GM19099 (cell line): ENCODE measurements around the gene COL28A1.

ENCODE experiments used
- POLR2A ChIP-seq: IDR thresholded peaks from 3 replicates; pipeline ENCODE4 v1.6.1; 2011; ENCODE audit warnings: low read depth; ENCODE audit not compliant: insufficient read length; ENCODE audit errors: extremely low read depth

COL28A1 gene

GRCh38 chr7:7505915-7506314 is 29.8 kb downstream of the COL28A1 start:
- TF ChIP-seq POLR2A = no peak

- no peak for TF ChIP-seq POLR2A
Measured at GRCh38 chr7:7504910-7505704, 30.6 kb downstream of the COL28A1 start.

- no peak for TF ChIP-seq POLR2A
Measured at GRCh38 chr7:7499892-7500291, 35.8 kb downstream of the COL28A1 start.

GRCh38 chr7:7498856-7499255 is 36.8 kb downstream of the COL28A1 start:
- TF ChIP-seq POLR2A = no peak

- TF ChIP-seq POLR2A = no peak
Measured at GRCh38 chr7:7496311-7496710, 39.4 kb downstream of the COL28A1 start.

GRCh38 chr7:7495171-7495570 is 40.5 kb downstream of the COL28A1 start:
- TF ChIP-seq POLR2A = no peak

- TF ChIP-seq POLR2A = no peak
Measured at GRCh38 chr7:7491044-7491443, 44.6 kb downstream of the COL28A1 start.

GRCh38 chr7:7490003-7490402 is 45.7 kb downstream of the COL28A1 start:
- TF ChIP-seq POLR2A = no peak

- TF ChIP-seq POLR2A = no peak
Measured at GRCh38 chr7:7489546-7489945, 46.1 kb downstream of the COL28A1 start.

- TF ChIP-seq POLR2A = no peak
Measured at GRCh38 chr7:7486362-7486761, 49.3 kb downstream of the COL28A1 start.

GRCh38 chr7:7484072-7484471 is 51.6 kb downstream of the COL28A1 start:
- TF ChIP-seq POLR2A = no peak

GRCh38 chr7:7481802-7482201 is 53.9 kb downstream of the COL28A1 start:
- TF ChIP-seq POLR2A = no peak

- TF ChIP-seq POLR2A = no peak
Measured at GRCh38 chr7:7479275-7479805, 56.3 kb downstream of the COL28A1 start.

- TF ChIP-seq POLR2A = no peak
Measured at GRCh38 chr7:7478569-7478968, 57.1 kb downstream of the COL28A1 start.

GRCh38 chr7:7476381-7476780 is 59.3 kb downstream of the COL28A1 start:
- no peak for TF ChIP-seq POLR2A

GRCh38 chr7:7475601-7476000 is 60.1 kb downstream of the COL28A1 start:
- TF ChIP-seq POLR2A = no peak

GRCh38 chr7:7474436-7474835 is 61.2 kb downstream of the COL28A1 start:
- TF ChIP-seq POLR2A = no peak

- TF ChIP-seq POLR2A = no peak
Measured at GRCh38 chr7:7454000-7454399, 81.7 kb downstream of the COL28A1 start.

- no peak for TF ChIP-seq POLR2A
Measured at GRCh38 chr7:7452652-7453051, 83.0 kb downstream of the COL28A1 start.
